HL-60/S4 treated with retinoic acid at 250 ng/mL for 4 days and 3 days (cell line): Measurements from ENCODE around the gene TMC1.

ENCODE experiments used
- in situ Hi-C: fragments of 300-500 bp; cut with MboI; formaldehyde crosslinking; loops from 2 replicates; pipeline ENCODE4 v1.7.0; 2022; ENCODE audit warnings: low sequenced_read_pairs

The TMC1 gene

DNA sequence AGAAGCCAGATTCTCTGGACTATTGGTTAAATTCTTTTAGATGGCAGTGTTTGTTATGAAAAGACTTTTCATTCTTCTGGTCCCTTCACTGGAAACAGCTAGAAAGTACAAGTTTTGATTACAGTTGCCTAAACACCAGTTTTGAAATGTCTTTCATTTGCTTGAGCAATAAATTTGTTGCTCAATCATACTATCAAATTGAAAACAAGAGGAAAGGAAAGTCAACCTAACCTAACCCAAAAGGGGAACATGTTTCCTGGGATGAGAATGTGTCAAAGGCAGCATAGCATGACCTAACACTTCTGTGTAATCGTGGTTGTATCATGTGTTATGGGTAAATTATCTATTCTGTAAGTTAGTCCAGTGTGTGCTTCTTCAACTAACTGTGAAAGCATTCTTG is 213.2 kb downstream of the TMC1 start:
- in situ Hi-C loops: no loop called here

DNA sequence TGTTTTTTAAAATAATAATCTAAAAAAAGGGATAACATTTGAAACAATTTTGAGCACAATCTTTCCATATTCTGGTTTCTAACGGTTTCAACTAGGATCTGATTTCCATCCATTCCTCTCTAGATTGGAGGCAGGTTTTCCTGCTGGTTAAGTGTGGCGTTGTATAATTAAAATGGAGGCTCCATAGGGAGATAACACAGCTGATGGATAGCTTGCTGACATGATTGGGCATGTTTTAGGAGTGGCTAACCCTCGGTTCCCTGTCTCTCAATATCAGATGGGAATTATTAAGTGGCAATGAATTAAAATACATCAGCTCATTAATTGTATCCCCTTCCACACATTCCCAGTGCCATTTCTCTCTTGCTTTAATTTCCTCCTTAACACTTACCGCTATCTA is 222.4 kb downstream of the TMC1 start:
- in situ Hi-C loops: no loop called here

DNA sequence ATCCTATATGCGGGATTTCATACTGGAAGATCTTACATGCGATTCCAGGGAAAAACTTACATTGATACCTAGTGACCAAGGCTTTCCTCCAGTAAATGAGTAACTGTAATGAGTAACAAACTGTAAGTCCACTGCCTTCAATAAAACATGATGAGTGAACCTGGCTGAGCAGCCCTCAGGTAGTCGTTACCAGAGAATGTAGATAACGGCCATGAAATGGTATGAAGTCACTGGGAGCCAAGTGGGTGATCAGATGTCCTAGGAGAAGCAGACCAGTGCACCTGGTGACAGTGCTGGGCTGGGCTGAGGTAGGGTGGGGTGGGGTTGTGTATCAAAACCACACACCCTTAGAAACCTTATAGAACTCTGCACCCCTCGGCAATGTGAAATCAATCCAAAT is 227.9 kb downstream of the TMC1 start:
- in situ Hi-C loops: no loop called here

DNA sequence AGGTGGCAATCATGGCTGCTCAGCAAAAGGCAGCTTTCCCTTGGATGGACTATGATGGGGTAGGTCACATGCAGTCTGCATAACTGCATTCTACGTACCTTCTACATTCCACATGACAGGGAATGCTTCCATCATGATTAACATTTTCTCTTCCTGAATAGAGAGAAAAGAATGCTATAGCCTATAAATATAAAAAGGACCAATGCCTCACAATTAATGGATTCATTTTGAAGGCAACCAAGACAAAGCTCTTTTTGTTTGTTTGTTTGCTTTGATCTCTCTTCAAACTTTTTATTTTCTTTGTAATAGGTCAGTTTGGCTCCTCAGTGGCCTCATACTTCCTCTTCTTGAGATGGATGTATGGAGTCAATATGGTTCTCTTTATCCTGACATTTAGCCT is 230.1 kb downstream of the TMC1 start:
- in situ Hi-C loops: no loop called here

DNA sequence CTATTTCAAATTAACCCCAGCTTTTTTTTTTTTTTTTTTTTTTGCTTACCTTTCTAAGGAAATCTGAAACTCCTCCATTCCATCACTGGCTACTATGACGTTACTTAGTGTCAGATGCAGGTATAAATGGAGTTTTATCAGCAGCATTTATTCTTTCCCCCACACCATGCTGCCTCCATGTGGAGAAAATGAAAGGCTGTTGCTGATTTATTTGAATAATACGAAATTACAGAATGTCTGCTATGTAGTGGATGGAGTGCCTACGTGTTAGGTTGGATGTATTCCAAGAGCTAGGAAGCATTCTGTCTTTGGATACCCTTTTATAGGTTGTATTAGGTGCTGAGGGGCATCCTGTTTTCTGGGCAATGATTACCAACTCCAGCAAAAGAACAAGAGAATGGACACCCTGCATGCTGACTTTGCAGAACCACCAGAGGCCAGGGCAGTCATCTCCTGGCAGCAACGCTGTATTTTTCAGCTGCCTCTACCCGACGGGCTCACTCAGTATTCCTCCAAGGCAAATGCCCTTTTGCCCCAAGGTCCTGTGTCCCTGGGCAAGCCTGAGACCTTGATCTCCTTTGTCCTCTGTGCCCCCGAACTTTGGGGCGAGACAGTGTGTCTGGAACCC is 232.0 kb downstream of the TMC1 start:
- in situ Hi-C loops: no loop called here

DNA sequence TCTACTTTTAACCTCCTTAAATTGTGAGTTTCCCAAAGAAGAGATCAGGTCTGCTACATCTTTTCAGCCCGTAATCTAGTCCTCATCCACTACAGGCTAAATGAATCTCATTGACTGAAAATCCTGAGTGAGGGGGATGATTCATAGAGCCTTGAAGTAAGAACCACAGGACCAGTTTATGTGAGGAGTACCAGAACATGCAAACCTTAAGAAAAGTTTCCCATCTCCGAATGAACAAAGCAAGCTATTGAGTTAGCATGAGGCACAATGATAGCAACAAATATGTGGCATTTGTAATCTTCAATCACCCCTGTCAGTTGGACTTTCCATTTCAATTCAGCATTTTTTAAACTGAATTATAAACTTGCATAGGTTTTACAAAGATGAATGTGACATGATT is 234.4 kb downstream of the TMC1 start:
- in situ Hi-C loops: no loop called here

DNA sequence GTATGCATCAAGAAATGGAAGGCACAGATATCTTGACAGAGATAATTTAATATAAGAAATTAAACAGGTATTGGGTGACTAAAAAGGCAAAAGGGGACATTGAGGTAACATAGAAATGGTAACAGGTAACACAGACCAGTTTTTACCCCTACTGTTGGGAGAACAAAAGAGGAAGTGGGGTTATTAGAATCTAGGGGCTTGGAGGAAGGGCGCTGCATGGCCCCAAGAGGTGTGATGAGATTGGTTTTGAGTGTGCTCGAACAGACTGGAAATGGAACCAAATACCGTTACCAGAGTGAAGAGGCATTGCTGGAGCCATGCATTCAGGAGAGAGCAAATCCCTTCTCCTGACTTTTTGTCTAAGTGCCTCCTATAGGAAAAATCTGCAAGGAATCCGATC is 237.5 kb downstream of the TMC1 start:
- in situ Hi-C loops: no loop called here

DNA sequence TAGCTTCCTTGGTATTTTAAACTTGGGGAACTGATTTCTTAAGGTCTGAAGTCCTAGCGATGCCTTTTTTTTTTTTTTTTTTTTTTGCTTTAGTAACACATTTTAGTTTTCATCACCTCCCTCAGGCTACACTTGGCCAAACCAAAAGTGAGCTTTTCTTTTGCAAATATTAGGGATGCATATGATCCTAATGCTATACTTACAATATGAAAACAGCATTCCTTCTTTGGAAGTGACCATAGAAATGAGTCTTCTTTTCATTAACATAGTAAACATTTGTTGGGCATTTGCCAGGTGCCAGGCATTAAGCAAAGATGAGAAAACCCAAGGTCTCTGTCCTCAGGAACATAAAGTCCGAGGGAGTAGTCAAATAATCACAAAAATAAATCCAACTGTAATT is 241.6 kb downstream of the TMC1 start:
- in situ Hi-C loops: no loop called here

DNA sequence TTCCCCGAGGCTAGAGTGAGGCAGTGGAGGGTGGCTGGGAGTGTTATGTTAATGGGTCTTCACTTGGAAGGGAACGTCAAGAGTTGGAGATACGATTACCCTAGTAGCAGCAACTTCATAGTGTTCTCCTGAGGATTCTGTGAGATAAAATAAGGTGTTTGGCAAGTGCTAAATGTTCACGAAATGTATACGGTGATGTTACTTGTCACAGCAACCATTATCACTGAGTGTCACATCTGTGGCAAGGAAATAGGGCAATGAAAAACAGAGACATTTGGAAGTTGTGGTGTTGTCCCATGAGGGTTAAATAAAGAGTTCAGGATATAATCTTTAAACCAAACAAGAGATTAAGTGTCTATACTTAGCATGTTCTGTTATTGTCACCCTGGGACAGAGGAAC is 248.1 kb downstream of the TMC1 start:
- in situ Hi-C loops: no loop called here

DNA sequence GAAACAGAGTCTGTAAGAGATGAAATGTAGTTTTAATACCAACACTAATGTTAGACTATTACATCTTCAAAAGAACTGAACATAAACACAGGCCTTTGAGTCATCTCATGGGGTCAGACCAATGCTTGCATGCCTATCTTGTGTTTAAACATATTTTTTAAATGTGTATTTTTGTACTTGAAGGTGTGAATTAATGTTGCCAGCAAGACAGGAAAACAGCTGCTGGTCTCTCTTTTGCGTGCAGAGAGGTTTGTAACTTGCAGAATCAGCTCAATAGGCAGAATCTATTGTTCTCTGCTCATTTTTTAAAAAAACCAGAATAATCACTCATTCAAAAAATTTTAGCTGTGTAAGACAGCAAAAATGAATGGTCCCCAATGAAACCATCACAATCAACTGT is 251.3 kb downstream of the TMC1 start:
- in situ Hi-C loops: no loop called here

DNA sequence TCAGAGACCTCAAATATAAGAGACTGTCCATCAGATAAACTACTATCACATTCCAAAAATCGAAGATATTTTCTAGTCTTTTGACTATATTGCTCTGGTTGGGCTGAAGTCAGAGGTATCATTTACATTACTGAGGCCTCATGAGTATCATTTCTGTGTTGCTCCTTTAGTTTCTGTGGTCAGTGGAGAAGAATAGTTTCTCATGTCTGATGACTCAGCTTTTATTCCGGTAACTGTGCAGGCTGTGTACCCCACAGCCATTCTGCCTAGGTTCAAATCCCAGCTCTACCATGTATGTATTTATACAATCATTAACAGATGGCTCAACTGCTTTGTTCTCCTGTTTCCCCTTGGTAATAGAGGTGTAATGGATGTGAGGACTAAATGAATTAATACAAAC is 252.2 kb downstream of the TMC1 start:
- in situ Hi-C loops: no loop called here

DNA sequence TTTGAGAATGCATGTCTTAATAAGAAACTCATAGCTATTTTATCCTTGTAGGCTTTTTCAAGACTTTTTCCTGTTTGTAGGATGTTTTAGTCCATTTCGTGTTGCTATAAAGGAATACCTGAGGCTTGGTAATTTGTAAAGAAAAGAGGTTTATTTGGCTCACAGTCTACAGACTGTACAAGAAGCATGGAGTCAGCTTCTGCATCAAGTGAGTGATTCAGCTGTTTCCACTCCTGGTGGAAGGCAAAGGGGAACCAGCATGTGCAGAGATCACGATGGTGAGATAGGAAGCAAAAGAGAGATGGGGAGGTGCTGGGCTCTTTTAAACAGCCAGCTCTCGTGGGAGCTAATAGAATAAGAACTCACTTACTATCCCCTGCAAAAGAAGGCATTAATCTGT is 254.2 kb downstream of the TMC1 start:
- in situ Hi-C loops: no loop called here

DNA sequence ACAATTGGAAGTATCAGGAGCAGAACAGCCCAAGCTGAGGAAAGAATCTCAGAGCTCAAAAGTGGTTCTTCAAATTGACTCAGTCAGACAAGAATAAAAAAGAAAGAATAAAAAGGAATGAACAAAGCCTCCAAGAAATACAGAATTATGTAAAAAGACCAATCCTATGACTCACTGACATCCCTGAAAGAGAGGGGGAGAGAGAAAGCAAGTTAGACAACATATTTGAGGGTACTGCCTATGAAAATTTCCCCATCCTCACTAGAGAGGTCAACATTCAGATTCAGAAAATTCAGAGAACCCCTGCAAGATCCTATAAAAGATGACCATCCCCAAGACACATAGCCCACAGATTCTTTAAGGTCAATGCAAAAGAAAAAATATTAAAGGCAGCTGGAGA is 258.2 kb downstream of the TMC1 start:
- in situ Hi-C loops: no loop called here

DNA sequence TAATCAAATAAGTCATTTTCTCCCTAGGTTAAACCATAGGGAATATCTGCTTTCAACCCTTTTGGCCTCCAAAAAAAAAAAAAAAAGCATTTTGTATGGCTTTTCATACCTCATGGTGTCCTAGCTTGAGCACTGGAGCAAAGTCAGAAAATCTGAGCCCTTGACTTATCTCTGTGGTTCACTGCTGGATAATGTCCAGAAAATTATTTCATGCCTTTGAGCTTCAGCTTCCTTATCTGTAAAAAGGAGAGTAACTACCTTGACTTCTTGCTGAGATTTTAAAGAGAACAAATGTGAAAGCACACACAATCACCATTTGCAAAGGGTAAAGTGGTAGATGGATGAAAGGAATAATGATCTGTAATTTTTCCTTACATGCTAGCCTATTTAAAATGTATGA is 265.5 kb downstream of the TMC1 start:
- in situ Hi-C loops: no loop called here

DNA sequence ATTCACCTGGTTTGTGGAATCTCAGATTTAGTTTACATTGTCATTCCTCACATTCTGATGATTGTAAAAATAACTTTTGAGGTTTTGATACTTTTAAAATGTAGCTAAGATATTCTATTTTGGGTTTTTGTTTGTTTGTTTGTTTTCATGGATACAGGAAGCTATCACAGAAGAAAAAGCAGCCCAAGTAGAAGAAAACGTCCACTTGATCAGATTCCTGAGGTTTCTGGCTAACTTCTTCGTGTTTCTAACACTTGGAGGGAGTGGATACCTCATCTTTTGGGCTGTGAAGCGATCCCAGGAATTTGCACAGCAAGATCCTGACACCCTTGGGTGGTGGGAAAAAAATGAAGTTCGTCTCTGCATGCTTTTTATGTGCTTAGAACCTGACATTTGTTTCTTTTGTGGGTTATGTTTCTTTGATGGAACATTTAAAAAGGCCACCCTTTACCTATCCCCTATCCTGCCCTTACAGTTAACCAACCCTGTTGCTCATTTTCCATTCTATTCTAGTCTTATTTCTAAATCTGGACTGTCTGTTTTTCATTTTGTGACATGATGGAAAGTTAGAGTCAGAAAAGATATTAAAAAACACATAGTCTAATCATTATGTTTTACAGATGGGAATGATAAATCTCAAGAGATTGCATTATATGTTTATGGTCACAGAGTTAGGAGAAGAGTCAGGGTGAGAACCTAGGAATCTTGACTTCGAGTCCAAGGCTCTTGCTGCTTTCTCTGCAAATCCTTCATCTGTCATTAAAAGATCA is 267.7 kb downstream of the TMC1 start:
- in situ Hi-C loops: no loop called here

DNA sequence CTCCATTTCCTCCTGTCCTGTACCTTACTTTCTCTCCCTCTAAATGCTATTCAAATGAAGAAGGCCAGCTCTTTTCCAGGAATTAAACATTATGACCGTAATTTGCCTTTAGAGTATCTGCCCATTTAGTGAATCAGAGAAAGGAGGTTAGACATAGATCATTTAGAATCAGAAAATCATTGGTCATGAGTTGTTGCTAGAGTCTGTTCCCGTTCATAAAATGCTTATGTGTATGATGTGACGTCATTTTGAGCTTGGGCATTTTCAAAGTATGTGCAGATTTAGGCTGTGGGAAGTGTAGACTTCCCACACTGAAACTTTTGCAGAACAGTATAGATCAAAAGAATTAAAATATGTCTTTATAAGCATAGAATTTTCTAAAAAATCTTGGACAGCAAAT is 268.5 kb downstream of the TMC1 start:
- in situ Hi-C loops: no loop called here

DNA sequence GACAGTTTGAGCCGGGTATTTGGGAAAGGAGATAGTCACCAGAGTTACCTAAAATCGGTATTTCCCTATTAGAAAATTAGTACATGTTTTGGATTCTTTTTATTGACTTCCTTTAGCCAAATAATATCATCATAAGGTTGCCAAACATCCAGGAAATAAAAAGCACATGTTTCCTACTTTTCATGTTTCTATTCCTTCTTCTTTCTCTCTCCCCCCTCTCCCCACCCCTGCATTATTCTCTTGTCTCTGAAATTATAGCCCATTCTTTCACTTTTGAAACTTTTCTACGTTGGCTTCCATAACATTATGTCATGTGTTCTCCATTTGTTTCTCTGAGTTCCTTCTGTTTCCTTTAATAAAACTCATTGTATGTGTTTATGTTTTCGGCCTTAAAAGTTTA is 269.6 kb downstream of the TMC1 start:
- in situ Hi-C loops: no loop called here

DNA sequence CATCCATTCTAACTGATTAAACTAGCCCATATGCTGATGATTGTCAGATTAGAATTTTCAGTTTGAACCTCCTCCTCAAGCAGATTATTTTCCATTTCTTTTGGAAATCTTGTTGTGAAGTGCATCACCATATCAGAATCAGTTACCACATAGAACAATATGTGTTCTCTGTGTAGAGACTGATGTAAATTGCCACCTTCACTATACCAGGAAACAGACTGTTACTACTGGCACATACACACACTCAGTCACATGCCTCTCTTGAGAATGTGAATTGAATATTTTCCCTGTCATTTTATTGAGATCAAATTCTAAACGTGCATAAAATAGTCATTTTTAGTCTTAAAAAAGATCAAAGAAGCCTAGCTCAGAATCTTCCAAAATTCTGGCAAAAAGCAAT is 270.0 kb downstream of the TMC1 start:
- in situ Hi-C loops: no loop called here

DNA sequence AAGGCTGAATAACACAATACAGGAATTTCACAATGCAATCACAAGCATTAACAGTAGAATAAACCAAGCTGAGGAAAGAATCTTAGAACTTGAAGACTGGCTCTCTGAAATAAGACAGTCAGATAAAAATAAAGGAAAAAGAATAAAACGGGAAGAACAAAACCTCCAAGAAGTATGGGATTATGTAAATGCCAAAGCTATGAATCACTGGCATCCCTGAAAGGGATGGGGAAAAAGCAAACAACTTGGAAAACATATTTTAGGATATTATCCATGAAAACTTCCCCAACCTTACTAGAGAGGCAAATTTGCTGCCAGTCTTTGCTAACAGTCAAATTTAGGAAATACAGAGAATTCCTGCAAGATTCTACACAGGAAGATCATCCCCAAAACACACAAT is 273.5 kb downstream of the TMC1 start:
- in situ Hi-C loops: no loop called here

DNA sequence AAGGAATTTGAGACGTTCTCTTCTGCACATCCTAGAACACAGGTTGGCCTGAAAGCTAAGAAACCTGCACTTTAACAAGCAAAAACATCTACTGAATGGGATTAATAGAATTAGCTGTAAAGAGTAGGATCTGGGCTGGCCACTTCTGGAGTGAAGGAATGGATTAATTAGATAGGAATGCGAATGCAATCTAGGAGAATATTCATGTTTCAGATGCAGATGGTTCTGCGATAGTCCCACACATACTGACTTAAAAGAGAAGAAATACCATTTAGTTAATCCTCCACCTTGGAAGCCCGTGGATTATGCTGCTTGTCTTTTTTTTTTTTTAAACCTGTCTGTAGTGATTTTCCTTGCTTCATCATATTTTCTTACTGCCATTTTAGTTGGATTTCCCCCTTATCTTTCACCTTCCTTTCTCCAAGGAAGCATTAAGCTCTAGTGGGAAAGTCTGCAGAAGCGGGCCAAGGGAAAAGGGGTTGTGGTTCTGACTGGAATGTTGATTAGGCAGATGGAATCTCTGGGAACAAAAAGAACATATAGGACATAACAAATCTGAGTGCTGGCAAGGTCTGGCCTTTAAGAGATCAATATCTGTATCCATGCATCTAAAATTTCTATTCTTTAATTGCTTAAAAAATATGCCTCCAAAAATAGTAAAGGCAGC is 279.1 kb downstream of the TMC1 start:
- in situ Hi-C loops: loop anchor here (25.0 kb wide), 1 partner anchor 763 kb away; no protein-coding TSS in a partner anchor

DNA sequence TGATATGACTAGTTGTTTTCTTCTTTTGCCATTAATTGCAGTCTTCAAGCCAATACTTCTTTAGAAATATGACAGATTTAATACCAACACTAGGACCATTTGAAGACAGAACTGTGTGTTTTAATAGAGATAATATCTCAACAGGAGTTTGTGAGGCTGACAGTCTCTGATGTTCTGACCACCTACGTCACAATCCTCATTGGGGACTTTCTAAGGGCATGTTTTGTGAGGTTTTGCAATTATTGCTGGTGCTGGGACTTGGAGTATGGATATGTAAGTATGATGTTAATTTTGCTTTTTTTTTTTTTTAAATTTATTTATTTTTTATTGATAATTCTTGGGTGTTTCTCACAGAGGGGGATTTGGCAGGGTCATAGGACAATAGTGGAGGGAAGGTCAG is 283.8 kb downstream of the TMC1 start:
- in situ Hi-C loops: loop anchor here (25.0 kb wide), 1 partner anchor 768 kb away; no protein-coding TSS in a partner anchor

DNA sequence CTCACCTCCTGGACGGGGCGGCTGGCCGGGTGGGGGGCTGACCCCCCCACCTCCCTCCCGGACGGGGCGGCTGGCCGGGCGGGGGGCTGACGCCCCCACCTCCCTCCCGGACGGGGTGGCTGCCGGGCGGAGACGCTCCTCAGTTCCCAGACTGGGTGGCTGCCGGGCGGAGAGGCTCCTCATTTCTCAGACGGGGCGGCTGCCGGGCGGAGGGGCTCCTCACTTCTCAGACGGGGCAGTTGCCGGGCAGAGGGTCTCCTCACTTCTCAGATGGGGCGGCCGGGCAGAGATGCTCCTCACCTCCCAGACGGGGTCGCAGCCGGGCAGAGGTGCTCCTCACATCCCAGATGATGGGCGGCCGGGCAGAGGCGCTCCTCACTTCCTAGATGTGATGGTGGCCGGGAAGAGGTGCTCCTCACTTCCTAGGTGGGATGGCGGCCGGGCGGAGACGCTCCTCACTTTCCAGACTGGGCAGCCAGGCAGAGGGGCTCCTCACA is 285.0 kb downstream of the TMC1 start:
- in situ Hi-C loops: loop anchor here (25.0 kb wide), 1 partner anchor 769 kb away; no protein-coding TSS in a partner anchor
